HCT116 (cell line): ENCODE measurements around the gene WDFY2. TPM values are rescaled to one million over a fixed set of nuclear protein-coding genes. Genes with fewer than 3 reads are reported as not detected.

ENCODE experiments used
- ATAC-seq: fragments of 200-7000 bp; cut with Tn5 transposase; 2 replicates; pipeline ENCODE4 v1.9.1; 2020; ENCODE audit warnings: mild to moderate bottlenecking, moderate library complexity
- BruUV-seq: library from RNA; stranded (reverse); fragments of 400-500 nt; replicated peaks from 2 replicates; lab custom pipeline; 2021; lab: Mats Ljungman, UMichigan
- CTCF ChIA-PET: fragments of 300-600 bp; sonication (Branson Sonifier 250); formaldehyde crosslinking; loops from one replicate; lab custom pipeline; 2021; ENCODE audit warnings: antibody characterized with exemption; lab: Charles Lee
- POLR2A ChIA-PET: fragments of 300-600, 350-600 bp; sonication (Branson Sonifier 250); formaldehyde crosslinking; loops from one replicate; lab custom pipeline; 2021; ENCODE audit warnings: antibody characterized with exemption; lab: Charles Lee
- RAD21 ChIA-PET, 2 experiments: fragments of 300-600 bp; sonication (Branson Sonifier 250); formaldehyde crosslinking; loops; one replicate each; lab custom pipeline; 2023; ENCODE audit warnings: low total read pairs in 2 of 2; ENCODE audit not compliant: uncharacterized antibody in 2 of 2, unreplicated experiment in 2 of 2, low non-redundant PET in 1 of 2; lab: Charles Lee
- DNase-seq: peaks from one replicate; pipeline ENCODE4 v3.0.0-alpha.2; 2010; ENCODE audit warnings: low read depth, low spot score
- H2AFZ ChIP-seq: fragments of 200-600 bp; shearing (Covaris generic), sonication (generic); 2 replicates; pipeline ENCODE4 v1.6.1; 2017; ENCODE audit warnings: low read depth, mixed run types, mixed read lengths, antibody characterized with exemption, low read length; ENCODE audit not compliant: poor library complexity, severe bottlenecking
- H3K27ac ChIP-seq: 2 replicates; pipeline ENCODE4 v1.5.1; 2012; ENCODE audit warnings: low read depth, low read length
- H3K27me3 ChIP-seq: fragments of 200-600 bp; sonication (generic); 2 replicates; pipeline ENCODE4 v1.6.1; 2016; ENCODE audit warnings: mixed run types, low read length, mixed read lengths; ENCODE audit not compliant: insufficient read depth
- H3K36me3 ChIP-seq, 2 experiments: fragments of 200-500 bp in 1 of 2; fragments of 200-600 bp in 1 of 2; sonication (Bioruptor generic) in 1 of 2; sonication (generic) in 1 of 2; 2 replicates each; pipeline versions ENCODE4 v1.5.1 to v1.6.1; 2014 to 2016; ENCODE audit warnings: low read length in 2 of 2, inconsistent platforms in 1 of 2, mixed read lengths in 1 of 2, mixed run types in 1 of 2; ENCODE audit not compliant: insufficient read depth in 2 of 2, control insufficient read depth in 1 of 2
- H3K4me1 ChIP-seq, 2 experiments: fragments of 200-600 bp in 1 of 2; sonication (generic) in 1 of 2; 2 replicates each; pipeline versions ENCODE4 v1.5.1 to v1.6.1; 2012 to 2017; ENCODE audit warnings: low read length in 2 of 2, inconsistent platforms in 1 of 2, mild to moderate bottlenecking in 1 of 2, mixed read lengths in 1 of 2, mixed run types in 1 of 2, moderate library complexity in 1 of 2; ENCODE audit not compliant: insufficient read depth in 2 of 2, control insufficient read depth in 1 of 2
- H3K4me2 ChIP-seq: fragments of 200-600 bp; sonication (generic); 2 replicates; pipeline ENCODE4 v1.6.1; 2017; ENCODE audit warnings: mixed run types, low read length, mixed read lengths
- H3K4me3 ChIP-seq, 2 experiments: fragments of 200-600 bp in 1 of 2; sonication (generic) in 1 of 2; replicated peaks in 1 of 2; 2 replicates each; pipeline ENCODE4 v1.5.1; 2011 to 2016; ENCODE audit warnings: low read length in 2 of 2, control low read depth in 1 of 2, low read depth in 1 of 2, mild to moderate bottlenecking in 1 of 2, mixed read lengths in 1 of 2, mixed run types in 1 of 2
- H3K79me2 ChIP-seq: fragments of 200-600 bp; sonication (generic); 2 replicates; pipeline ENCODE4 v1.6.1; 2017; ENCODE audit warnings: mild to moderate bottlenecking, mixed run types, low read length, moderate library complexity, mixed read lengths; ENCODE audit not compliant: insufficient read depth
- H3K9ac ChIP-seq: fragments of 200-600 bp; sonication (generic); 2 replicates; pipeline ENCODE4 v1.6.1; 2016; ENCODE audit warnings: low read length, mixed read lengths
- H3K9me2 ChIP-seq: fragments of 200-600 bp; sonication (generic), shearing (Covaris generic); 2 replicates; pipeline ENCODE4 v1.6.1; 2017; ENCODE audit warnings: mixed run types, mild to moderate bottlenecking, moderate library complexity; ENCODE audit not compliant: insufficient read depth
- H3K9me3 ChIP-seq, 2 experiments: fragments of 200-500 bp in 1 of 2; fragments of 200-600 bp in 1 of 2; sonication (Bioruptor generic) in 1 of 2; sonication (generic) in 1 of 2; 2 replicates each; pipeline ENCODE4 v1.6.1; 2014 to 2017; ENCODE audit warnings: low read length in 2 of 2, mixed read lengths in 2 of 2, inconsistent platforms in 1 of 2, low read depth in 1 of 2, mild to moderate bottlenecking in 1 of 2, mixed run types in 1 of 2, moderate library complexity in 1 of 2; ENCODE audit not compliant: control insufficient read depth in 1 of 2, insufficient read depth in 1 of 2
- H4K20me1 ChIP-seq: fragments of 200-600 bp; sonication (generic), shearing (Covaris generic); 2 replicates; pipeline ENCODE4 v1.6.1; 2017; ENCODE audit warnings: mixed run types, mild to moderate bottlenecking, moderate library complexity; ENCODE audit not compliant: insufficient read depth
- CBX3 ChIP-seq: IDR thresholded peaks from 2 replicates; pipeline ENCODE4 v1.6.1; 2012; ENCODE audit warnings: low read depth
- JUND ChIP-seq: IDR thresholded peaks from 2 replicates; pipeline ENCODE4 v1.6.1; 2012
- POLR2A ChIP-seq: IDR thresholded peaks from 2 replicates; pipeline ENCODE4 v1.7.0; 2011; ENCODE audit warnings: borderline replicate concordance; ENCODE audit not compliant: insufficient read depth, insufficient read length; ENCODE audit errors: extremely low read depth
- POLR2AphosphoS5 ChIP-seq: IDR thresholded peaks from 2 replicates; pipeline ENCODE4 v1.6.1; 2011; ENCODE audit warnings: mild to moderate bottlenecking, low read depth, low read length, moderate library complexity
- RAD21 ChIP-seq: IDR thresholded peaks from 2 replicates; pipeline ENCODE4 v1.6.1; 2012; ENCODE audit warnings: low read depth, mild to moderate bottlenecking
- SIN3A ChIP-seq: IDR thresholded peaks from 2 replicates; pipeline ENCODE4 v1.6.1; 2012; ENCODE audit warnings: low read depth
- SP1 ChIP-seq: IDR thresholded peaks from 2 replicates; pipeline ENCODE4 v1.6.1; 2012; ENCODE audit warnings: low read depth
- SRF ChIP-seq: IDR thresholded peaks from 2 replicates; pipeline ENCODE4 v1.6.1; 2012; ENCODE audit warnings: low read depth
- ZNF274 ChIP-seq: fragments of 200-500 bp; sonication (Bioruptor generic); IDR thresholded peaks from 2 replicates; pipeline ENCODE4 v1.6.1; 2014; ENCODE audit warnings: mild to moderate bottlenecking, low read depth, low read length, inconsistent platforms
- intact Hi-C: fragments of 100-400 bp; cut with micrococcal nuclease; formaldehyde crosslinking; loops from 2 replicates; pipeline ENCODE4 v1.10.0; 2022
- total RNA-seq: library from RNA; stranded (reverse); gene quantifications from one replicate; pipeline ENCODE4 v1.2.1, GENCODE V29; 2021; ENCODE audit not compliant: unreplicated experiment
- TF ChIP-seq, protein P1 (sequence below): IDR thresholded peaks from 2 replicates; pipeline ENCODE4 v1.6.1; 2011; ENCODE audit warnings: mild to moderate bottlenecking, low read length, moderate library complexity; ENCODE audit not compliant: insufficient replicate concordance; ENCODE audit errors: extremely low read depth
- TF ChIP-seq, protein P2 (sequence below): IDR thresholded peaks from 2 replicates; pipeline ENCODE4 v1.6.1; 2012; ENCODE audit warnings: low read depth
- TF ChIP-seq, protein P3 (sequence below), 3 experiments: fragments of 200-600 bp in 1 of 3; sonication (generic) in 1 of 3; IDR thresholded peaks in 2 of 3; conservative IDR thresholded peaks in 1 of 3; 2 replicates each; pipeline ENCODE4 v1.5.1; 2012 to 2017; ENCODE audit warnings: low read depth in 2 of 3, low read length in 2 of 3, antibody characterized with exemption in 1 of 3, borderline replicate concordance in 1 of 3, control low read depth in 1 of 3, mild to moderate bottlenecking in 1 of 3, mixed read lengths in 1 of 3, mixed run types in 1 of 3, moderate library complexity in 1 of 3; ENCODE audit not compliant: insufficient read depth in 1 of 3

The WDFY2 gene
- total RNA-seq, 1 experiment from 2014 or later: 6.1 TPM

DNA sequence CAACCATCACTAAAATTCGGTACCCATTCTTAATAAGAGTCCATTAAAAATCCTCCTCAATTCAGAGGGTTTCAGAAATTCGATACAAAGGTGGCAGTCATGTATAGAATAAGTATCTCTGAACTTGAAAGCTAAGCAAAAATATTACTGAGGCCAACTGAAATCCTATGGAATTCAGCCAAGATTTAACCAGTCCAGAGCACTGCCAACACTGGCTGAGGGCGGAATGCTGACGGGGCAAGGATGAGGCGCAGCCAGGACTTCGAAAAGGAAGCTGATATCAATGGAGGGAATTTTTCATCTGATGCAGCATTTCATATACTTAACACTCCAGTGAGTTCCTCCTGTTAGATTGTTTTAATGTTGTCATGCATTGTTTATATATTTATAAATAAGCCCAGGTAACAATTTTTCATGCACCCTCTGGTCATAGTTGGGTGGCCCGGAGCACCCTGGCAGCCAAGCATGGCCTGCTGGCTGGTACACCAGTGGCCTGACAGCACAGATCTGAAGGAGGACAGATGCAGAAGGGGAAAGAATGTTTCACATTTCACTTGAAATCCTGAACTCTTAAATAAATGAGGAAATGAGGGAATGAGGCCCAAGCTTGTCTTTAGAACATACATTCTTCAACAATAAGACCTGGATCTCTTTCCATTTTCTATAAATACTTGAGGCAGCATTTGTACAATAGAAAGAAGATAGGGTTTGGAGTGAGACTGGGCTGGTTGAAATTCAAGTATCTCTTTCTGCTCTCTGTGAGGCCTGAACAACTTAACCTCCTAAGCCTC, 41.5 kb downstream of the WDFY2 start:
- intact Hi-C loops: no loop called here
- Histone ChIP-seq H3K4me1 (peaks cover 0 to 3% of the 10 kb centered on the region in 2 experiments; a peak in 1 of 4 replicates), H3K79me2 (no peaks in the 10 kb centered on the region)
- no peak for TF ChIP-seq SIN3A
- TF ChIP-seq, protein P1, sequence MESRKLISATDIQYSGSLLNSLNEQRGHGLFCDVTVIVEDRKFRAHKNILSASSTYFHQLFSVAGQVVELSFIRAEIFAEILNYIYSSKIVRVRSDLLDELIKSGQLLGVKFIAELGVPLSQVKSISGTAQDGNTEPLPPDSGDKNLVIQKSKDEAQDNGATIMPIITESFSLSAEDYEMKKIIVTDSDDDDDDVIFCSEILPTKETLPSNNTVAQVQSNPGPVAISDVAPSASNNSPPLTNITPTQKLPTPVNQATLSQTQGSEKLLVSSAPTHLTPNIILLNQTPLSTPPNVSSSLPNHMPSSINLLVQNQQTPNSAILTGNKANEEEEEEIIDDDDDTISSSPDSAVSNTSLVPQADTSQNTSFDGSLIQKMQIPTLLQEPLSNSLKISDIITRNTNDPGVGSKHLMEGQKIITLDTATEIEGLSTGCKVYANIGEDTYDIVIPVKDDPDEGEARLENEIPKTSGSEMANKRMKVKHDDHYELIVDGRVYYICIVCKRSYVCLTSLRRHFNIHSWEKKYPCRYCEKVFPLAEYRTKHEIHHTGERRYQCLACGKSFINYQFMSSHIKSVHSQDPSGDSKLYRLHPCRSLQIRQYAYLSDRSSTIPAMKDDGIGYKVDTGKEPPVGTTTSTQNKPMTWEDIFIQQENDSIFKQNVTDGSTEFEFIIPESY: no peak
- no peak for TF ChIP-seq SP1
- TF ChIP-seq ZNF274: no peak
- no peak for TF ChIP-seq POLR2A
- TF ChIP-seq JUND: no peak
- TF ChIP-seq CBX3: no peak
- TF ChIP-seq SRF: no peak
- TF ChIP-seq RAD21: no peak
- TF ChIP-seq, protein P2, sequence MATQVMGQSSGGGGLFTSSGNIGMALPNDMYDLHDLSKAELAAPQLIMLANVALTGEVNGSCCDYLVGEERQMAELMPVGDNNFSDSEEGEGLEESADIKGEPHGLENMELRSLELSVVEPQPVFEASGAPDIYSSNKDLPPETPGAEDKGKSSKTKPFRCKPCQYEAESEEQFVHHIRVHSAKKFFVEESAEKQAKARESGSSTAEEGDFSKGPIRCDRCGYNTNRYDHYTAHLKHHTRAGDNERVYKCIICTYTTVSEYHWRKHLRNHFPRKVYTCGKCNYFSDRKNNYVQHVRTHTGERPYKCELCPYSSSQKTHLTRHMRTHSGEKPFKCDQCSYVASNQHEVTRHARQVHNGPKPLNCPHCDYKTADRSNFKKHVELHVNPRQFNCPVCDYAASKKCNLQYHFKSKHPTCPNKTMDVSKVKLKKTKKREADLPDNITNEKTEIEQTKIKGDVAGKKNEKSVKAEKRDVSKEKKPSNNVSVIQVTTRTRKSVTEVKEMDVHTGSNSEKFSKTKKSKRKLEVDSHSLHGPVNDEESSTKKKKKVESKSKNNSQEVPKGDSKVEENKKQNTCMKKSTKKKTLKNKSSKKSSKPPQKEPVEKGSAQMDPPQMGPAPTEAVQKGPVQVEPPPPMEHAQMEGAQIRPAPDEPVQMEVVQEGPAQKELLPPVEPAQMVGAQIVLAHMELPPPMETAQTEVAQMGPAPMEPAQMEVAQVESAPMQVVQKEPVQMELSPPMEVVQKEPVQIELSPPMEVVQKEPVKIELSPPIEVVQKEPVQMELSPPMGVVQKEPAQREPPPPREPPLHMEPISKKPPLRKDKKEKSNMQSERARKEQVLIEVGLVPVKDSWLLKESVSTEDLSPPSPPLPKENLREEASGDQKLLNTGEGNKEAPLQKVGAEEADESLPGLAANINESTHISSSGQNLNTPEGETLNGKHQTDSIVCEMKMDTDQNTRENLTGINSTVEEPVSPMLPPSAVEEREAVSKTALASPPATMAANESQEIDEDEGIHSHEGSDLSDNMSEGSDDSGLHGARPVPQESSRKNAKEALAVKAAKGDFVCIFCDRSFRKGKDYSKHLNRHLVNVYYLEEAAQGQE: no peak
- TF ChIP-seq, protein P3, sequence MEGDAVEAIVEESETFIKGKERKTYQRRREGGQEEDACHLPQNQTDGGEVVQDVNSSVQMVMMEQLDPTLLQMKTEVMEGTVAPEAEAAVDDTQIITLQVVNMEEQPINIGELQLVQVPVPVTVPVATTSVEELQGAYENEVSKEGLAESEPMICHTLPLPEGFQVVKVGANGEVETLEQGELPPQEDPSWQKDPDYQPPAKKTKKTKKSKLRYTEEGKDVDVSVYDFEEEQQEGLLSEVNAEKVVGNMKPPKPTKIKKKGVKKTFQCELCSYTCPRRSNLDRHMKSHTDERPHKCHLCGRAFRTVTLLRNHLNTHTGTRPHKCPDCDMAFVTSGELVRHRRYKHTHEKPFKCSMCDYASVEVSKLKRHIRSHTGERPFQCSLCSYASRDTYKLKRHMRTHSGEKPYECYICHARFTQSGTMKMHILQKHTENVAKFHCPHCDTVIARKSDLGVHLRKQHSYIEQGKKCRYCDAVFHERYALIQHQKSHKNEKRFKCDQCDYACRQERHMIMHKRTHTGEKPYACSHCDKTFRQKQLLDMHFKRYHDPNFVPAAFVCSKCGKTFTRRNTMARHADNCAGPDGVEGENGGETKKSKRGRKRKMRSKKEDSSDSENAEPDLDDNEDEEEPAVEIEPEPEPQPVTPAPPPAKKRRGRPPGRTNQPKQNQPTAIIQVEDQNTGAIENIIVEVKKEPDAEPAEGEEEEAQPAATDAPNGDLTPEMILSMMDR (IDR thresholded peaks at IDR 0.05 in 2 of 3, conservative IDR thresholded peaks at IDR 0.05 in 1 of 3; ENCODE audit: borderline replicate concordance in 1 of 3, insufficient read depth in 1 of 3, low read depth in 2 of 3, low read length in 2 of 3): no peak
- TF ChIP-seq POLR2AphosphoS5: no peak
- TF ChIP-seq, all 23 proteins: peak for 0
- no peak for ATAC-seq
- Histone ChIP-seq H3K27ac (no peak overlapping the region), H3K4me3 (no peak overlapping the region), H3K9me2 (no peaks in the 10 kb centered on the region), H3K9ac (no peak overlapping the region), H3K4me2 (no peak overlapping the region), H3K36me3 (no peaks in the 10 kb centered on the region), H2AFZ (no peak overlapping the region), H3K27me3 (no peaks in the 10 kb centered on the region), H3K9me3 (no peaks in the 10 kb centered on the region), H4K20me1 (no peaks in the 10 kb centered on the region)
- ChIA-PET POLR2A (no interaction called here), RAD21 (no interaction called here), CTCF (no interaction called here)
- BruUV-seq: no TSS peak
- DNase-seq: no peak
